Tibial nerve (tissue), 4 donors: ENCODE results near the gene NOS1AP. TPM values are rescaled to one million over a fixed set of nuclear protein-coding genes. Genes with fewer than 3 reads are reported as not detected.

ENCODE experiments used
- DNase-seq, 2 donors: peaks; one replicate each; pipeline ENCODE4 v3.0.0-alpha.2; 2019; ENCODE audit warnings: low spot score in 2 of 2
- H3K27ac ChIP-seq, 4 donors: fragments of 200-600 bp; sonication (generic) in 3 of 4; one replicate each; pipeline ENCODE4 v1.5.1; 2017 to 2019; ENCODE audit warnings: mild to moderate bottlenecking in 1 of 4
- H3K27me3 ChIP-seq, 2 donors: fragments of 200-600 bp; sonication (generic) in 1 of 2; one replicate each; pipeline versions ENCODE4 v1.5.1 to v1.6.0; 2017 to 2019
- H3K36me3 ChIP-seq, 3 donors: fragments of 200-600 bp; sonication (generic); one replicate each; pipeline ENCODE4 v1.5.1; 2018 to 2019
- H3K4me1 ChIP-seq, 4 donors: fragments of 200-600 bp; sonication (generic) in 3 of 4; one replicate each; pipeline ENCODE4 v1.5.1; 2017 to 2019
- H3K4me3 ChIP-seq, 4 donors: fragments of 200-600 bp; sonication (generic) in 3 of 4; one replicate each; pipeline ENCODE4 v1.5.1; 2017 to 2019; ENCODE audit warnings: mild to moderate bottlenecking in 1 of 4, moderate library complexity in 1 of 4
- H3K9me3 ChIP-seq, 4 donors: fragments of 200-600 bp; sonication (generic) in 3 of 4; one replicate each; pipeline ENCODE4 v1.5.1; 2017 to 2019
- CTCF ChIP-seq, 5 experiments: fragments of 200-600 bp in 3 of 5; fragments of 450-650 bp in 2 of 5; sonication (generic) in 3 of 5; IDR thresholded peaks; one replicate each; pipeline ENCODE4 v1.5.1; 2016 to 2019; ENCODE audit warnings: antibody characterized with exemption in 5 of 5, mild to moderate bottlenecking in 3 of 5, moderate library complexity in 2 of 5
- EP300 ChIP-seq, 2 donors: sonication (generic); formaldehyde crosslinking; IDR thresholded peaks; one replicate each; pipeline ENCODE4 v1.6.1; 2017; ENCODE audit warnings: antibody characterized with exemption in 2 of 2, mild to moderate bottlenecking in 1 of 2
- POLR2A ChIP-seq, 2 donors: fragments of 450-650 bp; IDR thresholded peaks; one replicate each; pipeline ENCODE4 v1.6.1; 2017; ENCODE audit warnings: antibody characterized with exemption in 2 of 2, mild to moderate bottlenecking in 2 of 2, moderate library complexity in 2 of 2
- WGBS, 2 donors: methylation state at CpG; one replicate each; pipeline ENCODE4 v1.1.5; 2018; 5-methylcytosine and 5-hydroxymethylcytosine counted together
- total RNA-seq, 4 donors: library from RNA; depleted of rRNA; stranded (reverse); fragments of >200 nt; gene quantifications; one replicate each; pipeline ENCODE4 v1.1.0, GENCODE V29; 2016

The NOS1AP gene
- total RNA-seq, 4 donors from 2014 or later, result 2.7 to 11.2 (median 5.3) TPM

GRCh38 chr1:162316187-162316586 lies 246.7 kb downstream of the NOS1AP start:
- WGBS, 2 donors, result 80 to 88% methylated on average over 4 of the region's 4 CpGs

GRCh38 chr1:162317621-162318020 lies 248.1 kb downstream of the NOS1AP start:
- no peaks in the 10 kb centered on the region for H3K27me3 ChIP-seq
- no peaks in the 10 kb centered on the region for H3K9me3 ChIP-seq
- peaks cover 0 to 3% (median 0%) of the 10 kb centered on the region in 4 donors for H3K4me1 ChIP-seq
- 80 to 81% methylated on average over 5 of the region's 5 CpGs for WGBS, 2 donors
- TF ChIP-seq EP300 (IDR thresholded peaks at IDR 0.05) (no peak), CTCF (IDR thresholded peaks at IDR 0.05) (no peak), POLR2A (IDR thresholded peaks at IDR 0.05) (no peak)
- H3K36me3 ChIP-seq, result no peaks in the 10 kb centered on the region
- no peak for DNase-seq
- H3K27ac ChIP-seq, result no peak overlapping the region
- no peak overlapping the region for H3K4me3 ChIP-seq

More at GRCh38 chr1:162316187-162316586, 246.7 kb downstream of the NOS1AP start:
- no peak for DNase-seq
- Histone ChIP-seq H3K4me1 (peaks cover 0 to 3% (median 0%) of the 10 kb centered on the region in 4 donors), H3K36me3 (no peaks in the 10 kb centered on the region), H3K9me3 (no peaks in the 10 kb centered on the region), H3K27ac (no peak overlapping the region), H3K27me3 (no peaks in the 10 kb centered on the region), H3K4me3 (no peak overlapping the region)
- no peak for TF ChIP-seq CTCF (IDR thresholded peaks at IDR 0.05)
- no peak for TF ChIP-seq EP300 (IDR thresholded peaks at IDR 0.05)
- TF ChIP-seq POLR2A (IDR thresholded peaks at IDR 0.05), result no peak

- 65 to 66% methylated on average over 9 of the region's 9 CpGs for WGBS, 2 donors
- TF ChIP-seq CTCF (IDR thresholded peaks at IDR 0.05) (no peak), EP300 (IDR thresholded peaks at IDR 0.05) (no peak), POLR2A (IDR thresholded peaks at IDR 0.05) (no peak)
Measured at GRCh38 chr1:162319493-162320175, 250.1 kb downstream of the NOS1AP start.

DNA sequence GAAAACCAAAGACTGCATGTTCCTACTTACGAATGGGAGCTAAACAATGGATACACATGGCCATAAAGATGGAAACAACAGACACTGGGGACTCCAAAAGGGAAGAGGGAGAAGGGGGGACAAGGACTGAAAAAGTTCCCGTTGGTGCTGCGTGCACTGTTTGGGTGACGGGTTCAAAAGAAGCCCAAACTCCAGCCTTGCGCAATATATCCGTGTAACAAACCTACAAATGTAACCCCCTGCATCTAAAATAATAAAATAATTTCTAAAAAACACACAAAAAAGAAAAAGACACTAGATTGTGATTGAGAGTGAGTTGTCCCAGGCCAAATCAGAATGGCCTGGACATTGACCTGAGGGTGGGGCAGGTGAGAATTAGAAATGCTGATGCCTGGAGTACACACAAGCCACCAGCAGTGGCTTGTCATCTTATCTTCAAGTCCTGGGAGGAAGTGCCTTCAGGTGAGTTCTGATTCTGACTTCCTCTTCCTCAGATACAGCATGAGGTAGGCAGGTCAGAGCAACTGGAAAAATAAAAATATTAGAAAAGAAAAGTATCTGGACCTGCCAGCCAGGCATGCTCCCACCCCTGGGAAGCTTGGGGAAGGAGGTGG lies 252.4 kb downstream of the NOS1AP start:
- WGBS, 2 donors, result 86 to 93% methylated on average over 6 of the region's 6 CpGs
- TF ChIP-seq POLR2A (IDR thresholded peaks at IDR 0.05) (no peak), EP300 (IDR thresholded peaks at IDR 0.05) (no peak), CTCF (IDR thresholded peaks at IDR 0.05) (no peak)

More at GRCh38 chr1:162319493-162320175, 250.1 kb downstream of the NOS1AP start:
- H3K36me3 ChIP-seq, result no peaks in the 10 kb centered on the region
- H3K27me3 ChIP-seq, result no peaks in the 10 kb centered on the region
- peaks cover 0 to 6% (median 0%) of the 10 kb centered on the region in 4 donors for H3K4me1 ChIP-seq
- DNase-seq, result no peak
- no peak overlapping the region for H3K27ac ChIP-seq
- no peaks in the 10 kb centered on the region for H3K9me3 ChIP-seq
- H3K4me3 ChIP-seq, result no peak overlapping the region

DNA sequence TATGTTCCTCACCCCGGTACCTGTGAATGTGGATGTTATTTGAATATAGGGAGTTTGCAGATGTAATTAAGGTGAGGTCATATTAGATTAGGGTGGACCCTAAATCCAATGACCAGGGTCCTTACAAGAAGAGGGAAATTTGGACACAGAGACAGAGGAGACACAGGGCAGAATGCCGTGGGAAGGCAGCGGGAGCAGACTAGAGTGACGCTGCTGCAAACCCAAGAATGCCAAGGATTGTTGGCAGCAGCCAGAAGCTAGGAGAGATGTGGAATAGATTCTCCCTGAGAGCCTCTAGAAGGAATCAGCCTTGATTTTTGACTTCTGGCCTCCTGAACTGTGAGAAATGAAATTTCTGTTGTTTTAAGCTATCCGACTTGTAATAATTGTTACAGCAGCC lies 253.5 kb downstream of the NOS1AP start:
- H3K36me3 ChIP-seq, result no peaks in the 10 kb centered on the region

More for the DNA sequence above, 252.4 kb downstream of the NOS1AP start:
- DNase-seq, result no peak
- no peak overlapping the region for H3K4me3 ChIP-seq
- H3K36me3 ChIP-seq, result no peaks in the 10 kb centered on the region
- no peaks in the 10 kb centered on the region for H3K27me3 ChIP-seq
- no peak overlapping the region for H3K27ac ChIP-seq
- H3K9me3 ChIP-seq, result no peaks in the 10 kb centered on the region
- H3K4me1 ChIP-seq, result peaks cover 0 to 7% (median 0%) of the 10 kb centered on the region in 4 donors

More for the DNA sequence above, 253.5 kb downstream of the NOS1AP start:
- 50 to 64% methylated on average over 5 of the region's 5 CpGs for WGBS, 2 donors
- no peak overlapping the region for H3K4me3 ChIP-seq
- H3K27me3 ChIP-seq, result no peaks in the 10 kb centered on the region
- no peak for DNase-seq
- H3K4me1 ChIP-seq, result peaks cover 0 to 7% (median 0%) of the 10 kb centered on the region in 4 donors
- TF ChIP-seq EP300 (IDR thresholded peaks at IDR 0.05), result no peak
- TF ChIP-seq POLR2A (IDR thresholded peaks at IDR 0.05), result no peak
- no peak for TF ChIP-seq CTCF (IDR thresholded peaks at IDR 0.05)
- no peak overlapping the region for H3K27ac ChIP-seq
- H3K9me3 ChIP-seq, result no peaks in the 10 kb centered on the region
